ENCODE data around the gene SORBS1.

The SORBS1 gene

GRCh38 chr10:95496246-95496911 lies 64.8 kb downstream of the SORBS1 start:
- TF ChIP-seq, protein P1, sequence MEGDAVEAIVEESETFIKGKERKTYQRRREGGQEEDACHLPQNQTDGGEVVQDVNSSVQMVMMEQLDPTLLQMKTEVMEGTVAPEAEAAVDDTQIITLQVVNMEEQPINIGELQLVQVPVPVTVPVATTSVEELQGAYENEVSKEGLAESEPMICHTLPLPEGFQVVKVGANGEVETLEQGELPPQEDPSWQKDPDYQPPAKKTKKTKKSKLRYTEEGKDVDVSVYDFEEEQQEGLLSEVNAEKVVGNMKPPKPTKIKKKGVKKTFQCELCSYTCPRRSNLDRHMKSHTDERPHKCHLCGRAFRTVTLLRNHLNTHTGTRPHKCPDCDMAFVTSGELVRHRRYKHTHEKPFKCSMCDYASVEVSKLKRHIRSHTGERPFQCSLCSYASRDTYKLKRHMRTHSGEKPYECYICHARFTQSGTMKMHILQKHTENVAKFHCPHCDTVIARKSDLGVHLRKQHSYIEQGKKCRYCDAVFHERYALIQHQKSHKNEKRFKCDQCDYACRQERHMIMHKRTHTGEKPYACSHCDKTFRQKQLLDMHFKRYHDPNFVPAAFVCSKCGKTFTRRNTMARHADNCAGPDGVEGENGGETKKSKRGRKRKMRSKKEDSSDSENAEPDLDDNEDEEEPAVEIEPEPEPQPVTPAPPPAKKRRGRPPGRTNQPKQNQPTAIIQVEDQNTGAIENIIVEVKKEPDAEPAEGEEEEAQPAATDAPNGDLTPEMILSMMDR (IDR thresholded peaks at IDR 0.05) = no peak

DNA sequence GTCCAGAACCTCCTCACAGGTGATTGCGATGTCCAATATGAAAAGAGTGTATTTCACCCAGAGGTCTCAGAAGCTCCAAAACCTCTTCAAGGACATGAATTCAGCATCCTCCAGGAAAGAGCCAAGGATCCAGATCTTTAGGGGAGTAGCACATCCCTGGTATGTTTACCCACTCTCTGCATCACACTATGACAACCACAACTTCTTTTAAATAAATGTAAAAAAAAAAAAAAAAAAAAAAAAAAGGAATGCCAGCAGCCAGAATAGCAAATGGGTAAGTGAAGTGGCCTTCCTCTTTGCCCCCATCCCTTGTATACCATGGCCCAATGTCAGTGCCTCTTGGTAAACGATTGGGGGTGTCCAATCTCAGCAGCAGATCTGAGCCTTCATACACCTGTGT lies 67.3 kb downstream of the SORBS1 start:
- H3K27ac ChIP-seq = peak overlapping the region in 1 of 2 donors; percentile 71
- DNase-seq (ENCODE audit: low spot score) = no peak
- no peak overlapping the region for H3K4me3 ChIP-seq
- TF ChIP-seq, protein P1 (IDR thresholded peaks at IDR 0.05) = no peak

More at GRCh38 chr10:95496246-95496911, 64.8 kb downstream of the SORBS1 start:
- Histone ChIP-seq H3K4me3 (no peak overlapping the region), H3K27ac (peak overlapping the region in 1 of 2 donors; percentile 63)
- DNase-seq (ENCODE audit: low spot score) = no peak

DNA sequence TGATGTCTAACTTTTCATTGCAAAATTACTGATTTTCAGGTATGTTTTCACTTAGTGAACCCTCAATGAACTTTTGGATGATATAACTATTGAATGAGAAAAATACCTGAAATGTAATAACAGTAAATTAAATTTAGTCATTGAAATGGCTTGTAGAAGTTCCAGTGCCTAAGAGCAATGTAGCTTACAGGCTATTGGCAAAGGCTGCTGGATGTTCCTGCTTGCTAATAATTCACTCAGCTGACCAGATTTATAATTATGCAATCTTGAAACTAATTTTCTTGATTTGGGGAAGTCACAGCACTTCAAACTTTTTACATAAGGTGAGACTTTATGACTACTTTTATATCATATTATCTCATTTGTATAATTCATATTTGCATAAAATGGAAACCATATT lies 73.2 kb downstream of the SORBS1 start:
- TF ChIP-seq, protein P1 (IDR thresholded peaks at IDR 0.05) = no peak
- H3K27ac ChIP-seq = peak overlapping the region; percentile 15 to 17
- no peak for DNase-seq (ENCODE audit: low spot score)
- no peak overlapping the region for H3K4me3 ChIP-seq

DNA sequence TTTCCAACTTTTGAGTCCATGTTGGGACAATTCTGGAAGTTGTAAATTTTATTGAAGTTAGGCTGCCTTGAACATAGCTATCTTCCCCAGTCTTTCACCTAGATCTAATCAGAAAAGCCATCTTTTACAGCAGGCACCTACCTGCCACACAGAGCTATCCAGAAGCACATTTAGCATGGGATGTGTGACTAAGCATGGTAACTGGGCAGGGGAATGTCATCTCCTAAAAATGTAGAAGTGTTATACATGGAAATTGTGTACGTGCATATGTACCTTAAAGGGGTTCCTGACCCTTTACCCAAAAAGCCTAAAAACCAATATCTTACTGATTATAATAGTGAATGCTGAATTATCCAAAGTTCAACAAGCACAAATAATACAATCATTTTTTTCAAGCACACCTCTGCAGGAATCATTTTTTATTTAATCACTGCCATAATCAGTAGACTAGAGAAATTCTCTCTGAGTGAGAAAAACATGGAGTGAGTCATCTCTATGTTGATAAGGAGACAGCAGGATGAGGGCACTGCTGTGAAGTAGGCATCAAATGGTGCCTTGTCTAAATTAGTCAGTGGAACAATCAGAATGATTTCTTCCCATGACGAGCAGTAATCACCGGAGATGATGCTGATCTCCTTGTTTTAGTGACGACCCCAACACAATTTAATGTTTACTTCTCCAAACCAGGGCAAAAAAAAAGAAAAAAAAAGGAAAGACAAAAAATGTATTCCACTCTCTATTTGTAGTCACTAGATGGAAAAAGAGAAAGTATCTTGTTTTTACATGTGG lies 75.9 kb downstream of the SORBS1 start:
- no peak for DNase-seq (ENCODE audit: low spot score)
- H3K27ac ChIP-seq = peak overlapping the region in 1 of 2 donors; percentile 59
- no peak overlapping the region for H3K4me3 ChIP-seq
- TF ChIP-seq, protein P1 (IDR thresholded peaks at IDR 0.05) = no peak

GRCh38 chr10:95482501-95483233 lies 78.5 kb downstream of the SORBS1 start:
- peak; percentile 7 for DNase-seq (ENCODE audit: low spot score)
- TF ChIP-seq, protein P1 (IDR thresholded peaks at IDR 0.05) = no peak
- Histone ChIP-seq H3K4me3 (no peak overlapping the region), H3K27ac (peak overlapping the region; percentile 88 to 94)

GRCh38 chr10:95480901-95481491 lies 80.2 kb downstream of the SORBS1 start:
- TF ChIP-seq, protein P1 (IDR thresholded peaks at IDR 0.05) = no peak
- Histone ChIP-seq H3K27ac (peak overlapping the region; percentile 88 to 94), H3K4me3 (peak overlapping the region; percentile 16)
- peak; percentile 73 for DNase-seq (ENCODE audit: low spot score)

All from coronary artery (tissue), 2 donors.